ENCODE results near the gene TARBP1. TPM values are rescaled to one million over a fixed set of nuclear protein-coding genes. Genes with fewer than 3 reads are reported as not detected.

Gene TARBP1
- polyA plus RNA-seq, 1 donor from 2014 or later: 267 TPM

- H3K9ac ChIP-seq (ENCODE audit: low read length): no peak overlapping the region
- no peaks in the 10 kb centered on the region for H3K9me2 ChIP-seq (ENCODE audit: insufficient read depth, low read length)
- H2AFZ ChIP-seq (ENCODE audit: low read depth, low read length): no peak overlapping the region
- no peak overlapping the region for H3K4me3 ChIP-seq (ENCODE audit: low read length)
- H3K4me2 ChIP-seq (ENCODE audit: low read length): no peak overlapping the region
- no peak for TF ChIP-seq SMC3 (conservative IDR thresholded peaks at IDR 0.05; ENCODE audit: poor library complexity)
- TF ChIP-seq EZH2 (IDR thresholded peaks at IDR 0.05; ENCODE audit: borderline replicate concordance, insufficient read depth, low read length, poor library complexity, severe bottlenecking): no peak
- TF ChIP-seq POLR2AphosphoS5 (IDR thresholded peaks at IDR 0.05): no peak
- no peak for TF ChIP-seq REST (IDR thresholded peaks at IDR 0.05; ENCODE audit: borderline replicate concordance)
- no peak for TF ChIP-seq RAD21 (conservative IDR thresholded peaks at IDR 0.05)
- no peak for TF ChIP-seq EP300 (conservative IDR thresholded peaks at IDR 0.05; ENCODE audit: poor library complexity, severe bottlenecking)
- TF ChIP-seq CTCF (IDR thresholded peaks at IDR 0.05; ENCODE audit: poor library complexity, severe bottlenecking): no peak
- TF ChIP-seq TAF1 (IDR thresholded peaks at IDR 0.05; ENCODE audit: low read depth): no peak
- no peak for TF ChIP-seq MXI1 (conservative IDR thresholded peaks at IDR 0.05; ENCODE audit: poor library complexity, severe bottlenecking)
- no peaks in the 10 kb centered on the region for H3K9me3 ChIP-seq (ENCODE audit: low read length)
- H3F3A ChIP-seq (ENCODE audit: insufficient read depth, low read length, poor library complexity, severe bottlenecking): no peaks in the 10 kb centered on the region
- H3K79me2 ChIP-seq (replicated peaks; ENCODE audit: insufficient read depth, low read length): no peaks in the 10 kb centered on the region
- H3K36me3 ChIP-seq (ENCODE audit: insufficient read depth, low read length): peaks cover 5% of the 10 kb centered on the region
- H3K27ac ChIP-seq (ENCODE audit: low read length): no peak overlapping the region
- no peaks in the 10 kb centered on the region for H3K27me3 ChIP-seq (ENCODE audit: insufficient read depth, low read depth, low read length)
- no peaks in the 10 kb centered on the region for H4K20me1 ChIP-seq (ENCODE audit: insufficient read depth)
Measured at GRCh38 chr1:234452406-234452965, 26.5 kb downstream of the TARBP1 start.

- no peaks in the 10 kb centered on the region for H3F3A ChIP-seq (ENCODE audit: insufficient read depth, low read length, poor library complexity, severe bottlenecking)
- no peaks in the 10 kb centered on the region for H4K20me1 ChIP-seq (ENCODE audit: insufficient read depth)
Measured at GRCh38 chr1:234440348-234440747, 38.6 kb downstream of the TARBP1 start.

More at GRCh38 chr1:234440348-234440747, 38.6 kb downstream of the TARBP1 start:
- H3K79me2 ChIP-seq (replicated peaks; ENCODE audit: insufficient read depth, low read length): no peaks in the 10 kb centered on the region
- TF ChIP-seq CTCF (IDR thresholded peaks at IDR 0.05; ENCODE audit: poor library complexity, severe bottlenecking): no peak
- TF ChIP-seq TAF1 (IDR thresholded peaks at IDR 0.05; ENCODE audit: low read depth): no peak
- TF ChIP-seq REST (IDR thresholded peaks at IDR 0.05; ENCODE audit: borderline replicate concordance): no peak
- TF ChIP-seq MXI1 (conservative IDR thresholded peaks at IDR 0.05; ENCODE audit: poor library complexity, severe bottlenecking): no peak
- TF ChIP-seq EZH2 (IDR thresholded peaks at IDR 0.05; ENCODE audit: borderline replicate concordance, insufficient read depth, low read length, poor library complexity, severe bottlenecking): no peak
- no peak for TF ChIP-seq SMC3 (conservative IDR thresholded peaks at IDR 0.05; ENCODE audit: poor library complexity)
- no peak for TF ChIP-seq RAD21 (conservative IDR thresholded peaks at IDR 0.05)
- H3K27me3 ChIP-seq (ENCODE audit: insufficient read depth, low read depth, low read length): no peaks in the 10 kb centered on the region
- H3K9ac ChIP-seq (ENCODE audit: low read length): no peak overlapping the region
- no peak overlapping the region for H3K4me2 ChIP-seq (ENCODE audit: low read length)
- H3K9me2 ChIP-seq (ENCODE audit: insufficient read depth, low read length): no peaks in the 10 kb centered on the region
- H3K9me3 ChIP-seq (ENCODE audit: low read length): no peaks in the 10 kb centered on the region
- peaks cover 8% of the 10 kb centered on the region for H3K36me3 ChIP-seq (ENCODE audit: insufficient read depth, low read length)
- H3K27ac ChIP-seq (ENCODE audit: low read length): no peak overlapping the region
- H2AFZ ChIP-seq (ENCODE audit: low read depth, low read length): no peak overlapping the region
- no peak overlapping the region for H3K4me3 ChIP-seq (ENCODE audit: low read length)
